AG08396 (cell line): ENCODE data around the gene EBF3.

Source experiments
- DNase-seq: peaks from one replicate; pipeline ENCODE4 v3.0.0; 2012; ENCODE audit warnings: low spot score, mixed read lengths

EBF3 gene

DNA sequence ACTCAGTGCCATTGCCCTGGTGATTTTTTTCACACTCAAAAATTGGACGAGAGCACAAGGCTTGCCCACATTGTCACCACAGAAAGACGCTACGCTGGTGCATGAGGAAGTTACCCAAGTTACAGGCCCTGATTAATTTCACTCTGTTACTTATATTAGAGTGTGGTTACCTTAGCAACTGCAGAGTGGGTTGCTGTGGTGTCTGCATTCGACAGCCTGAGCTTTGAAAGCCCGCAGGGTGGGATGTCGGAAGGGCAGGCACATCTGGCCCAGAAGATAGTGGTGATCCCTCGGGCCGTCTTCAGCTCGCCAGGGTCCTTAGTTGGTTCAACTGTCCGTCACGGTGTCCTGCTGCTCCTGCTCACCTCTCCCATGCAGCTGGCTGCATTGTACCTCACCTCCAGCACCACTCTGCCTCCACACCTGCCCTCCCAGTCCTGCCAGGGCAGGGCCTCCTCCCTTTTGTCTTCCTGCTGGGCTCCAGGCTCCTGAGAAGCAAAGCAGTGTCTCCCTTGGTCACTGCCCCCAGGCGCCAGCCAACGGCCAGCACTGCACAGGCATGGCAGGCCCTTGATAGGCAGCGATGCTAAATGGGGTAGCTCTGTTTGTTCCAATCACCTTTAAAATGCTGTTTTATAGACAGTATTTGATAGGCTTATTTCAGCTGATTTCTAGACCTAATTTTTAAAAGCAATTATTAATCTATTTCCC is 167.2 kb downstream of the EBF3 start:
- DNase-seq = no peak

DNA sequence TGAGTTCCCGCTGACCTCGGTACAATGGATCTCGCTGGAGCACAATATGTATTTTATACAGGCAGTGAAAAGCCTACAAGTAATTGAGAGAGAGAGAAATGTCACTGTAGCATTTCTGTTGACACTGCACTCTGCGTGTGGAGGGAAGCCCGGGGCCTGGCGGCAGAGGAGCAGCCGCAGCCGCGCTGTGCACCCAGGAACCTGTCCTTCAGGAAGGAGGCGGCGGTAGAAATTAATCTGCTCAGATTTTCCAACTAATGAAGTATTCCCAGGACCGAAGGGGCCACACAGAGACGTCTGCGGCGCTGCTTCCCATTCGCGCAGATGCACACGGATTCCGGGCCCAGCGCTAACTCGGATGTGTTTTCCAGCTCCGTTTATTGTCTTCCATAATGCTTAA is 170.1 kb downstream of the EBF3 start:
- DNase-seq = no peak

DNA sequence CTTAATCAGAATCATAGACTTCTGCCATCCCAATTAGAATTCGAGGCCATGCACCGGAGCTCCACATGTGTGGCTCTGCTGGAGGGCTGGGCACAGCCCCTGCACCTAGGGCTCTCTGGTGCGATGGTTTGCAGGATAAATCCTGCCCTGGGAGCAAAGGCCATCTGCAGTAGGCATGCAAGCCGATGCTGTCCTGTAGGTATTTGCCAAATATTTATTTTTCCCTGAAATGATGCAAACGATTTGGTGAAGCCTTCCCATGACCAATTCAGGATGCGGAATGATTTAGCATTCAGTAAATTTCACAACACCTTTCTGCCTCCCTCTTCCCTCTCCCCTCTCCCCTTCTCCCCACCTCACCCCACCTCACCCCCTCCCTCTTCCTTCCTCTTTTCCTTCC is 170.6 kb downstream of the EBF3 start:
- DNase-seq = no peak

DNA sequence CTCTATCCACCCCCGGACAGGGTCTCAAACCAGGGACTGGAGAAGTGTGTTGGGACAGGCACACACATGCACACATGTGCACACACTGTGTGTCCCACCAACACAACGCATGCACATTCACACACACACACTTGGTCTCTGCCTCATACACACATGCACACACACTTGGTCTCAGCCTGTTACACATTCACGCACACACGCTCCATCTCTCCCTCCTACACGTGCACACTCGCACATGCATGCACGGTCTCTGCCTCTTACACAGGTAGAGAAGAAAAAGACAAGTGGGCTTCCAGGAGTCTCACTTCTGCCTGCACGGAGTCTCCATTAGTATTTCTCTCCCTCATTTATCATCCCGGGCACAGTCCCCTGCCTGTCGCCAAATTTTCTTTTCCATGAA is 171.2 kb downstream of the EBF3 start:
- DNase-seq = no peak

DNA sequence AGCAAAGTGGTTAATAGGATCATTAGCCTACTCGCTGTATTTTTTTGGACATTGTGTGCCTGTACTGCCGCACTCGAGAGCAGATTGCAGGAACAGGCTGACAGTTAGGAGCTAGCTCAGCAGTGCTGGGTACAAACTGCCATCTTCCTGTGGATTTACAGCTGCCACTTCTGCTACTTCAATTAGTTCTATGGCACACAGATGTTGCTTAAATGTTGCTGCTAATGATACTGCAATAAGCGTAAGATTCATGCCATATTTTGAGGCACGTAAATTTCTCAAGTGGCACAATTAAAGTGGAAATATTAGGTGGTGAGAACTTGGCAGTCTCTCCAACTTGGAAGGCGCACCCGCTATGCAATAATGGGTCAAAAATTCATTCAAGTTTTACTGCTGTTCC is 171.9 kb downstream of the EBF3 start:
- no peak for DNase-seq

DNA sequence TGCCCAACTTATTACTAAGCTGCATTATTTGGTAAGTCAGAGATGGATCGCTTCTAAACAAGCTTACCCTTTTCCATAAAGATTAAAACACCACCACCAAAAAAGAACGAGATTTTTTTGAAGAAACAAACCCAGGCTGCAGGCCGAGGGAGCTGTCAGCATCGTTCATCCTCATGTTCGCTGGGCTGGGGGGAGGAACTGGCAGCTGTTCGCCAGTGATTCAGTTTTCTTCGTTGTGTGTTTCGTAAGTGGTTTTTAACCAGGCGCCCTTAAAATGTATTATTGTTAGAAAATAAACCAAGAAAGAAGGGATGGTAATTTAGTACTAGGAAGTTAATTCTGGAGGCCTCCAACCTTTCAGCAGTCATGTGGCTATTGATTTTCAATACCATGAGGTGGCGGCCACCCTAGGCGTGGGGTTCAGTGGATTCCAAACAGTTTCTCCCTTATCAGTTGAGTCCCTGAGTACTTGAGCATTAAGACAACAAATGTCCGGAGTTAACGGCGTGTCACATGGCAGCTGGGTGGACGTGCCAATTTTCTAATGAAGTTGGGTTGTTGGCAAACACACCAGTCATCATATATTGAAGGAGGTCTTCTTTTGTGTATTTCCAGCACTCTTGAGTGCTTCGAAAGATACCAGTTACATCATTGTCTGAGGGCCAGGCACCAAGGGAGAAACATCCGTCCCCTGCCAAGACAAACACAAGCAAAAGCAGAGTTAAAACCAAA is 173.2 kb downstream of the EBF3 start:
- no peak for DNase-seq

DNA sequence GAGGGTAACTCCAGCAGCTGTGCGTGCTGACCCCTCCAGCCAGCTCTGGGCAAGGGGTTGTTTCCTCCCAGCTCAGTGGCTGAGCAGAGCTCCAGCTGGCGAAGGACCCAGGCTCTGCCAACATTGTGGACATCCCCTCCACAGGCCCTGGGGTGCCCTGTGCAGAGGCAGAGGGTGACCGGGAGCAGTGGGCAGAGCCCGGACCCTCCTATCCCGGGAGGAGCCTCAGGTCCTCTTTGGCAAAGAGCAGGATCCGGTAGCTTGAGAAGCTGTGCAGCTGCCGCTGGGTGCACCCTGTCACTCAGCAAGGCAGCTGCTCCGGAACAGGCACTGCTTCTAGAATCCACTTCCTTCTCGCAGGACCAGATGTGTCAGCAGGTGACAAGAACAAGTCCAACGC is 175.9 kb downstream of the EBF3 start:
- no peak for DNase-seq

DNA sequence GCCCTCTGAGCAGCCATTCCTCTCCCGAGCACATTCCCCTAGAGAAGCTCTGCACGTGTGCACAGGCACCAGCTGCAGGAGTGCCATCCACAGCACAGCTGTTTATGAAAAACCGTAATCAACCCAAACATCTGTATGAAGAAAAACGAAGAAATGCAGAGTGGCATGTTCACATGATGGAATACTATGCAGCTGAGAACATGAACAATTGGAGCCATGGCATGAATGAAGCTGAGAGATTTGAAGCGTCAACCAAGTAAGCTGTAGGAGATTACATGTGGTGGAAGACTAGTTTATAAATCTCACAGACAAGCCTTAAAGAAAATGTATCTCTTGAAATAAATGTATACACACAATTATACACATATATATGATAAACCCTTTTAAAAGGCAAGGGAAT is 176.5 kb downstream of the EBF3 start:
- DNase-seq = no peak

DNA sequence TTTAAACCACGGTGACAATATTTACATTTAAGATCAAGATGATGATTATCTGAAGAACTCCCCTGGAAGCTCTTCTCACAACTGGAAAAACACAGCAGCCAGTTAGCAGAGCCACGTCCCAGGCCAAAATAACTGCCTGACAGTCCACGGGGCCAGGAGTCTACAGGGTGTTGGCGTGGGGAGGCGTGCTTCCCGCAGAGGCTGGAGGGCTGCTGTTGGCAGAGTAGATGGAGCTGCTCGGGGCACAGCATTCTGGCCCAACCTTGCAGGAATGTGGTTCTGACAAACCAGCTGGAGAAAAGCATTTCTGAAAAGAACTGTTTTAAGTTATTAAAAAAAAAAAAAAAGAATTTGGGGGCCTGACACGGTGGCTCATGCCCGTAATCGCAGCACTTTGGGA is 177.9 kb downstream of the EBF3 start:
- no peak for DNase-seq

DNA sequence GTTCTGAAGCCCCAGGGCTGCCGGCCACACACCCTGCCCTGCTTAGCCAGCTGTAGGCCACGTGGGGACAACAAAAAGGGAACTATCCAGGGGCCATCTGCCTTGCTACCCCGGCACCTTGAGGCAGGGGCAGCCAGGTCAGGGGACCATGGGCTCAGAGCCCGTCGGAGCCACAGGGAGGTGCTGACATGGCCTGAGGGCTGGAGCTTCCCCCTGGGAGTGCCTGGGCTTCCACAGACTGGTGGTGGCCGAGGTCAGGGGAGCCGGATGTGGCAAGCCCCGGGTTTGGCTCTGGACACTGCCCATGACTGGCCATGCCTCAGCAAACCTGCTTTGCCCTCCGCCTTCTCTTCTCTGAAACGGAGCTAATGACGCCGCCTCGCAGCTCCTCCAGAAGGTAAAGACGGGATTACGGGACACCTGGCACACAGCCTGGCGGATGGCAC is 178.5 kb downstream of the EBF3 start:
- DNase-seq = no peak
